ENCODE measurements around the gene PLXDC2. TPM values are rescaled to one million over a fixed set of nuclear protein-coding genes. Genes with fewer than 3 reads are reported as not detected.

PLXDC2 gene
- total and polyA plus RNA-seq, 10 of the 15 experiments (the other 5 are each of a cell fraction or from before 2014, with no cell fraction given) = 0.05 to 1.8 (median 0.14) TPM; not detected in 2

DNA sequence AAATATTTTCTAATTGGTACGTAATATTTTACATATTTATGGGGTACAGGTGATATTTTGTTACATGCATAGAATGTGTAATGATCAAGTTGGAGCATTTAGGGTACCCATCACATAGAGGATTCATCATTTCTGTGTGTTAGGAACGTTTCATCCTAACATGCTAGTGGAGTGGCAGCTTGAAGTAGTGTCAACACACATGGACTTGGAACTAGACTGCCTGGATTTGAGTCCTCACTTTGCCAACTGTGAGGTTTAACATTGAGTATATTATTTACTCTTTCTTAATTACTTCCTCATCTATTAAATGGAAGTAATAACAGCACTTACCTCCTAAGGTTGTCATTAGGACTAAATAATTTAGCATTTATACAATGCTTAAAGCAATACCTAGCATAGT lies 241.9 kb downstream of the PLXDC2 start:
- no TSS peak for BruUV-seq (replicated peaks)
- H3K4me3 ChIP-seq = no peak overlapping the region
- POLR2A ChIA-PET = no interaction called here
- SMC1A ChIA-PET (ENCODE audit: uncharacterized antibody, unreplicated experiment) = no interaction called here
- intact Hi-C loops (cut with micrococcal nuclease; ENCODE audit: unreplicated experiment) (no loop called here), in situ Hi-C loops (cut with MboI) (no loop called here)
- ATAC-seq (no peak), FAIRE-seq (no peak), DNase-seq (ENCODE audit: low read depth, low spot score) (no peak)
- H3K4me2 ChIP-seq (ENCODE audit: control insufficient read depth, insufficient read depth) = no peak overlapping the region
- RAD21 ChIA-PET (ENCODE audit: unreplicated experiment) = no interaction called here
- no peaks in the 10 kb centered on the region for H3K9me3 ChIP-seq (replicated peaks; ENCODE audit: control insufficient read depth, insufficient read depth, low read length)
- TF ChIP-seq NFIC (IDR thresholded peaks at IDR 0.05; ENCODE audit: low read depth, low read length) = no peak
- TF ChIP-seq HCFC1 (IDR thresholded peaks at IDR 0.05; ENCODE audit: low read length) = no peak
- TF ChIP-seq KAT2A (conservative IDR thresholded peaks at IDR 0.05; ENCODE audit: control insufficient read depth, low read depth, low read length) = no peak
- no peak for TF ChIP-seq STAT3 (IDR thresholded peaks at IDR 0.05; ENCODE audit: low read depth, low read length)
- no peak for TF ChIP-seq SMC3 (IDR thresholded peaks at IDR 0.05; ENCODE audit: borderline replicate concordance, low read length)
- no peak for TF ChIP-seq TCF3 (IDR thresholded peaks at IDR 0.05; ENCODE audit: borderline replicate concordance, insufficient read depth, low read depth, low read length)
- TF ChIP-seq CBFB (IDR thresholded peaks at IDR 0.05; ENCODE audit: low read depth) = no peak
- no peak for TF ChIP-seq KLF5 (IDR thresholded peaks at IDR 0.05; ENCODE audit: partially characterized antibody)
- no peak for TF ChIP-seq NR2F1 (conservative IDR thresholded peaks at IDR 0.05)
- CTCF ChIA-PET = no interaction called here
- H3K36me3 ChIP-seq (ENCODE audit: control insufficient read depth in 2 of 2, insufficient read depth in 2 of 2, low read length in 1 of 2) = no peaks in the 10 kb centered on the region
- no peak overlapping the region for H3K9ac ChIP-seq (ENCODE audit: control insufficient read depth, insufficient read depth, low read length)
- H3K4me1 ChIP-seq (ENCODE audit: control insufficient read depth, insufficient read depth, low read length) = no peaks in the 10 kb centered on the region
- H3K27me3 ChIP-seq (replicated peaks in 1 of 2; ENCODE audit: control insufficient read depth in 2 of 2, insufficient read depth in 2 of 2, low read length in 1 of 2) = no peaks in the 10 kb centered on the region
- WGBS (ENCODE audit: insufficient coverage, insufficient replicate concordance, low lambda C conversion rate, missing lambda C conversion rate) = 0% methylated on average over 2 of the region's 2 CpGs
- H2AFZ ChIP-seq (ENCODE audit: control insufficient read depth, low read depth, low read length) = no peak overlapping the region
- no peak overlapping the region for H3K27ac ChIP-seq (ENCODE audit: control insufficient read depth, insufficient read depth)
- no peaks in the 10 kb centered on the region for H4K20me1 ChIP-seq (ENCODE audit: control insufficient read depth, insufficient read depth)
- no peaks in the 10 kb centered on the region for H3K79me2 ChIP-seq (ENCODE audit: control insufficient read depth, insufficient read depth, low read length)

DNA sequence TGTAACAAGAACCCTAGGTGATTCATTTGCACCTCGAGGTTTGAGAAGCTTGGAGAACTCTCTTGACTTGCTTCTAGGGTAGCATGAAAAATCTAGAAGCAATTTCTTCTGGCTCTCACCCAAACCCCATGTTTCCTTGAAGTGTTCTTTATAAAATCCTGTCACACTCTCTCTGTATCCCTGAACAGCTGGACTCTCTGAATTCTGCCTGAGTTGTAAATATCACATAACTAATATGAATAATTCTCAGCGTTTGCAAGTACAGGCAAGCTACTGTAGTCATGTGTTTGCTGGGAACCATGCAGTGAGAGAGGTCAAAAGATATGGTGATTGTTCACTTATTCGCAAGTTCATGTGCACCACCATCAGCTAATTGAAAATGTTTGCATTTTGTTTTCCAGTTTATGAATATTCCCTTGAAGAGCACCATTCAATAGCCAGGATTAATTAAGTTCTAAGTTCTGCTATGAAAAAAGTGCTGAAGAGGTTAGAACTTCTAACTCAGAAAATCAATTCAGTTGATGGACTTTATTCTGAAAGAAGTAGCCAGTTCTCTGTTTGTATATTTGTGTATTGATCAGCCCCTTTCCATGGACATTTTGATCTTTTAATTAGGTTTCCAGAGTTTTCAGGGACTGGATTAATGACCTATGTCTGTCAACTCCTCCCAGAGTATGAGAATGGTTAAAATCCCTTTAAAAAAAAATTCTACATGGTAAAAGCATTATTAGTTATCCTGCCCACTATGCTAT lies 243.0 kb downstream of the PLXDC2 start:
- Histone ChIP-seq H3K4me2 (ENCODE audit: control insufficient read depth, insufficient read depth) (no peak overlapping the region), H2AFZ (ENCODE audit: control insufficient read depth, low read depth, low read length) (no peak overlapping the region), H3K9me3 (replicated peaks; ENCODE audit: control insufficient read depth, insufficient read depth, low read length) (no peaks in the 10 kb centered on the region), H3K9ac (ENCODE audit: control insufficient read depth, insufficient read depth, low read length) (no peak overlapping the region), H3K36me3 (ENCODE audit: control insufficient read depth in 2 of 2, insufficient read depth in 2 of 2, low read length in 1 of 2) (no peaks in the 10 kb centered on the region), H3K4me3 (no peak overlapping the region), H3K27ac (ENCODE audit: control insufficient read depth, insufficient read depth) (no peak overlapping the region), H3K27me3 (replicated peaks in 1 of 2; ENCODE audit: control insufficient read depth in 2 of 2, insufficient read depth in 2 of 2, low read length in 1 of 2) (no peaks in the 10 kb centered on the region), H3K4me1 (ENCODE audit: control insufficient read depth, insufficient read depth, low read length) (no peaks in the 10 kb centered on the region), H4K20me1 (ENCODE audit: control insufficient read depth, insufficient read depth) (no peaks in the 10 kb centered on the region), H3K79me2 (ENCODE audit: control insufficient read depth, insufficient read depth, low read length) (no peaks in the 10 kb centered on the region)
- TF ChIP-seq EED (IDR thresholded peaks at IDR 0.05; ENCODE audit: low read depth) = no peak
- TF ChIP-seq MEF2B (IDR thresholded peaks at IDR 0.05; ENCODE audit: partially characterized antibody, poor library complexity, severe bottlenecking) = no peak
- TF ChIP-seq ZNF622 (IDR thresholded peaks at IDR 0.05) = no peak
- no peak for TF ChIP-seq SMAD5 (IDR thresholded peaks at IDR 0.05; ENCODE audit: low read depth)
- no peak for TF ChIP-seq WRNIP1 (IDR thresholded peaks at IDR 0.05; ENCODE audit: borderline replicate concordance, low read depth, low read length)
- TF ChIP-seq, protein P1, sequence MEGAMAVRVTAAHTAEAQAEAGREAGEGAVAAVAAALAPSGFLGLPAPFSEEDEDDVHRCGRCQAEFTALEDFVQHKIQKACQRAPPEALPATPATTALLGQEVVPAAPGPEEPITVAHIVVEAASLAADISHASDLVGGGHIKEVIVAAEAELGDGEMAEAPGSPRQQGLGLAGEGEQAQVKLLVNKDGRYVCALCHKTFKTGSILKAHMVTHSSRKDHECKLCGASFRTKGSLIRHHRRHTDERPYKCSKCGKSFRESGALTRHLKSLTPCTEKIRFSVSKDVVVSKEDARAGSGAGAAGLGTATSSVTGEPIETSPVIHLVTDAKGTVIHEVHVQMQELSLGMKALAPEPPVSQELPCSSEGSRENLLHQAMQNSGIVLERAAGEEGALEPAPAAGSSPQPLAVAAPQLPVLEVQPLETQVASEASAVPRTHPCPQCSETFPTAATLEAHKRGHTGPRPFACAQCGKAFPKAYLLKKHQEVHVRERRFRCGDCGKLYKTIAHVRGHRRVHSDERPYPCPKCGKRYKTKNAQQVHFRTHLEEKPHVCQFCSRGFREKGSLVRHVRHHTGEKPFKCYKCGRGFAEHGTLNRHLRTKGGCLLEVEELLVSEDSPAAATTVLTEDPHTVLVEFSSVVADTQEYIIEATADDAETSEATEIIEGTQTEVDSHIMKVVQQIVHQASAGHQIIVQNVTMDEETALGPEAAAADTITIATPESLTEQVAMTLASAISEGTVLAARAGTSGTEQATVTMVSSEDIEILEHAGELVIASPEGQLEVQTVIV (IDR thresholded peaks at IDR 0.05; ENCODE audit: borderline replicate concordance, partially characterized antibody) = no peak
- TF ChIP-seq JUND (IDR thresholded peaks at IDR 0.05; ENCODE audit: low read depth, low read length) = no peak
- no peak for TF ChIP-seq DPF2 (IDR thresholded peaks at IDR 0.05)
- TF ChIP-seq YY1 (IDR thresholded peaks at IDR 0.05; ENCODE audit: low read depth, low read length) = no peak
- no peak for DNase-seq (ENCODE audit: low read depth, low spot score)
- ChIA-PET CTCF (no interaction called here), POLR2A (no interaction called here), RAD21 (ENCODE audit: unreplicated experiment) (no interaction called here), SMC1A (ENCODE audit: uncharacterized antibody, unreplicated experiment) (no interaction called here)
- in situ Hi-C loops (cut with MboI) = no loop called here
- intact Hi-C loops (cut with micrococcal nuclease; ENCODE audit: unreplicated experiment) = no loop called here
- FAIRE-seq = no peak
- no TSS peak for BruUV-seq (replicated peaks)
- ATAC-seq = no peak
- WGBS (ENCODE audit: insufficient coverage, insufficient replicate concordance, low lambda C conversion rate, missing lambda C conversion rate) = 16% methylated on average over 3 of the region's 3 CpGs
